CD4-positive, alpha-beta T cell treated with Interleukin-17A for 4 hours (primary cell): ENCODE results near the gene CHSY1.
A peak's percentile ranks its signal among the peaks of the same experiment; 100 is the strongest.
"Not testable (repeated sequence)": the region's sequence is repeated elsewhere in the genome, so short reads cannot be mapped to it uniquely, and the experiment has no call there.

Source experiments
- DNase-seq: peaks from one replicate; pipeline ENCODE4 v3.0.0-alpha.2; 2020; ENCODE audit warnings: mixed read lengths

The CHSY1 gene

DNA sequence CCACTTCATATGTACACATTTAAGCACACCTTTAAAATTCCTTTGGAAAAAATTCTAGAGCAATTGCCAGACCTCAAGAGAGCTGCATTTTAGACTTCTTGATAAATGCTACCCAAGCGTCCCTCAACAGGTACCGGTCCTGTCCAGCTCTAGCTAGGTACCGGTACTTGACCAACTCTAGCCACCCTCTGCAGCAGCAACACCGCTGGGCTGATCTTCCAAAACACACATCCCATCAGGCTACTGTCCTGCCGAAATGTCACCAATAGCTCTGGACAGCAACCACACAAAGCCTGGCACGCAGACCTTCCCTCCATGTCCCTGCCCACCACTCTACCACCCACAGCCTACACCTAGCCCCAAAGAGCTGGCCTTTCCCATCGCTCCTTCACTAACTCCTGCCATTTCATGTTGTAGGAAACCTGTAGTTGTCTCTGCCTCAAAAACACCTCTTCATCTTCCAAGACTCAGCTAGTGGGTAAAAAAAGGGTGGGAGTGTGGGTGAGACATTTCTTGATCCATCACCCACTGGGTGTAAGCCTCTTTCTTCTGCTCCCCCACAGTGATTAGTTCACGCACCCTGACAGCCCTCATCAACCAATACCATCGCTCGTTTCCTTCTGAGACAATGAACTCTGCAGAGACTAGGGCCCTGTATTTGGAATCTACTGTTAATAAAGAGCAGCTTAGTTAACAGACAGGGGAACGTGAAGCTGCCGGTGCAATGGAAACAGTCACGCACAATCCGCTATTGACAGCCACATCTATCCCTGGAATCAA is 6.8 kb downstream of the CHSY1 start:
- DNase-seq = no peak

DNA sequence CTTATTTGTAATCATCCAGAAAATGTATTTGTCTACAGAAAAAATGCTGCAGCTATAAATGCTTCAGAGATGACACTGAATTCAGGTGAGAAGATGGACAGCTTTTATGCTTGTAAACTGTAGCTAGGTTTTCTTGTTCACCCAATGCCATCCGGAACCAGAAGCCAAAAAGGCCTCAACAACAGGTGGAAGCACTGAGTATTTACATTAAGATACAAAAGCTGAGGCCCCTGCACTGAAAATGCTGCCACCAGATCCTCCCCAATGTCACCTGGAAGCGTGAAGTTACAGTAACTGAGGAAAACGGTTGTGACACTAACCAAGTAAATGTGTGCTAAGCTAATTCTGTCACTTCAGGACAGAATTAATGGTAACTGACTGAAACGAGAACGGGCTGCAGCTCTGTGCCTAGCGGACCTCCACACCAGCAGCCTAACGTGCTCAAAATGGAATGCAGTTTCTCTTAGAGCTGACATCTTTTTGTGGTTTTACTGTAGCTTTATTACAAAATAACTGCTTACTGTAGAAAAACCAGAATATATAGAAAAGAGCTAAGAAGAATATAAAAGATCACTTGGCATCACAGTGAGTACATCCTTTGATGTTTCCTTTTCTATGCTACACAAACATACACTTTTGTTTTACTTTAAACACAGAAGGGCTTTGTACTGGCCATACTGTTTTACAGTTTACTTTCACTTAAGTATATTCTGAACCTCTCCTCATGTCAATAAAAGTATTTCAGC is 7.6 kb downstream of the CHSY1 start:
- no peak for DNase-seq

DNA sequence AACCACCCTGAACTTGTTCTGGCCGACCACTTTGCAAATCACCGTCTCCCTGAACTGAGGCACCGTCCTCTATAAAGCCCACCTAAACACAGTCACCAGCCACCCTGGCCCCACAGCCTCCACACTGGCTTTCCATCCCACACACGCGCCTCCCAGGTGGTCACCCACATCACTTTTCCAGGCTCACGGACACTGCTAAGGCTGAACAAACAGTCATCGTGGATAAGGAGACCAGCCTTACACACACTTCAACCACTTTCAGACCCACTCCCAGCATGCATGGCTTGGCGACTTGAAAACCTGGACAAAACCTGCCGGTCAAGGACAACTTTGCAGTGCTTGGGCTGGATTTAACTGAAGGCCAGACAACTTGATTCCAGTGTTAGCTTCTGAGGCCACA is 8.4 kb downstream of the CHSY1 start:
- no peak for DNase-seq

DNA sequence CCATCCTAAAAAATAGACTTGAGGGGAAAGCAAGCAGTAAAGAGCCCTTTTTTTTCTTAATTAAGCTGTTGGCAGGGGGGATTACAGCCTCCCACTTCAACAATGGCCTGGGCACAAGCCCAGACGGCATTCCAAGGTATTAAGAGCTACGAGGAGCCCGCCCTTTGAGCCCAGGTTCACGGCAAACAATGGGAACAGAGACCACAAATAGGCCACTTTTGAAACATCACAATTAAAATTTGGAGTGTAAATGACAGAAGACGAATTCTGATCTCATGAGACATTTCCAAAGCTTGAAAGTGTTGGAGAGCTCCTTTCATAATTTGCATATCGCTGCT is 8.9 kb downstream of the CHSY1 start:
- no peak for DNase-seq

DNA sequence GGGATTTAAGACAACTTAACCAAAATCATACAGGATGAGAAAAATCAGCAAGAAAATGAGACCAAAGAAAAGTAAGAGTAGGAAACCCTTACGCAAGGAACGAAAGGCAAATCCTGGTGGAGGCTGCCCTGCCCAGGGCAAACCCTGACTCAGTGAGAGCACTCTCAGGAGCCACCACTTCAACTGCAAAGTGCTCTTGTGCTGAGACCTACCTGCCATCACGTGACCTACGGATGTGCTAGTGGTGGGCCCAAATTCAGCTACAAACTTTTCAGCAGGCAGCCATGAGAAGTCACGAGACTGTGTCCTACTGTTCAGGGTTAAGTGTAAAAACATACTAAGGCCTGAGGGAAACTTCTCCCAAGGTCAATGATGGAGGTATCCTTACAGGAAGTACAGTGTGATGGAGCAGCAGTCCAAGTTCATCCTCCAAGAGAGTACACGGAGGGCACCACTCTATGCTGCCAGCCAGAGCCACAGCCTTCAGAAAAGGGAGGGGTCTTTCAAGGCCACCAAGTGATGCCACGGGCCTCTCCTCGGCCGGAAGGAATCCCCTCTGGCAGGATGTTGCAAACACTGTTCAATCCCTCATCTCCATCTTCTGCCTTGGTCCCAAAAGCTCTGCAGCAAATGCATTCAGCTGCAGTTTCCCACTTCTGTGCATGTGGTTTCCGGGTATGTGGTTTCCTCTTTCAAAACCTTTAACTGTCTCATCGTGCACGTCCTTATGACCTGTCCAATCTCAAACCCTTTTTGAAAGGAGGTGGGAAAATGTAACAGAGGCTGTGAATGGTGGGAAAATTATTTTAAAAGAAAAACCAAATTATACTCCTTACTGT is 9.5 kb downstream of the CHSY1 start:
- peak; percentile 57 for DNase-seq

DNA sequence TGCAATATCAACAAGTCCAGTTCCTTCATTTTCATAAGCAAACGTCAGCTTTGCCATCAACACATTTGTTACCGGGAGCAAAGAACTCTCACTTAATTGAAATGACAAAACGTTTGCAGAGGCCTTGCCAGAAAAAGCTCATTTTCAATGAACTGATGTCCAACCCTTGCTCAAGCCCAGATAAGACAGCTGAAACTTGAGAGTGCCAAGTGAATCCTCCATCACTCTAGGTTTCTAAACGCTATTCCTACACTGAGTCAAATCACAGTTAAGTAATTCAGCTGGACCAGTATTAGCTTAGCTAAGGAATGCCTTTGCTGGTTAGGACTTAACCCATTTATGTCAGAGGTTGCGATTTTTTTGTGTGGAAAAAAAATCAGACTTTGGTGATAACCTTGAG is 11.5 kb downstream of the CHSY1 start:
- DNase-seq = no peak

DNA sequence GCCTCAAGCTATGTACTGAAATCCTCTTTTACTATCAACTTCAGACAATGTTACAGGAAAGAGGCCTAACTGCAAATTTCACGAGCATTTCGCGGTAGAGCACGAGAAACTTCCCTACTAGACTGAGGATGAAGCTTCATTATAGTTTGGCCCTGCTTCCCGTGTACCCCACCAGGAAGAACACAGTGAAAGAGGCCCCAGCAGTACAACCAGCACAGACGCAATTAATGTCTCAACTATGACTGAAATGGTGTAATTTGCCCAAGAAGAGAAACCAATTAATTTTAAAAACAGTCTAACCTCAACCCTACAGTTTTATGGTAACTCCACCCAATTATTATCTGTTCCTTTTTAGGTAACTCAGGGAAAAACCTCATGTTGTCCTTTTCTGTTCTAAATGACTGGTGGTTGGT is 12.1 kb downstream of the CHSY1 start:
- no peak for DNase-seq

DNA sequence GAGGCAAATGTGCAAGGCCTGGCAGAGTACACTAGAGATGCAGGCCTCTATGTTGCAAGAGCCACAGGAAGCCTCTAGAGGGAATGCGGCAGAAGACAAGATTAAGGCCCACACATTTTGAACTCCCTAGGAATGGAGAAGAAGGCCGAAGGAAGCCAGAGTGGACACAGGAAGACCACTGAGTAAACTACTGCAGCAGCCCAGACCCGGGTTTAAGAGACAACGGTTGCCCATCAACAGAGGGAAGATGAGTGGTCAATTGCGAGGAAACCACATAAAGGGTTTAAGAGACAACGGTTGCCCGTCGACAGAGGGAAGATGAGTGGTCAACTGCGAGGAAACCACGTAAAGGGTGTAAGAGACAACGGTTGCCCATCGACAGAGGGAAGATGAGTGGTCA is 14.6 kb downstream of the CHSY1 start:
- DNase-seq = no peak

DNA sequence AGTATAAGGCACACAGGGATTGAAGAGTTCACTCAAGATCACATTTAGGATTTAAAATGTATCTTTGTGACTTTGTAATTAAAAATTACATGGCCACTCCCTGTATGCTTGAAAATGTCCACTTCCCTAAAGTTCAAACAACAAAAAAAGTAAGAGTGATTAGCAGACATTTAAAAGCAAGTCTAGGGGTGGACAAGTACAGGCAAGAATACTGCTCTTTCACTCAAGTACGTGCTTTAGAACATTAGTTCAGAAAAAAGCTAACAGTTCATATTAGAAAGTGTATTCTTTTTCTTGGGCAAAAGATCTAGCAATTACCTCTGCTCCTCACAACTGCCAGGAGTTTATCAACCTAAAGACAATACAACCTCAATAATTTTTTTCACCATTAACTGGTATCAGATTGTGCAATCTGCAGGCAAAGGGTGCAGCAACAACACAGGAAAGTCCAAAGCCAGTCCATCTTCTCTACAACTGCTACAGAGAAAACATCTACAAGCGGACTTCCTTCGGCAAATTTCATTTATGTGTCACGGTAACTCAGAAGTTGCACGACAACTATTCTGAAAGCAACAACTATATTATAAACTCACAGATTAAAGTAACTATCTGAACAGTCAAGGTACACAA is 18.1 kb downstream of the CHSY1 start:
- DNase-seq = no peak

DNA sequence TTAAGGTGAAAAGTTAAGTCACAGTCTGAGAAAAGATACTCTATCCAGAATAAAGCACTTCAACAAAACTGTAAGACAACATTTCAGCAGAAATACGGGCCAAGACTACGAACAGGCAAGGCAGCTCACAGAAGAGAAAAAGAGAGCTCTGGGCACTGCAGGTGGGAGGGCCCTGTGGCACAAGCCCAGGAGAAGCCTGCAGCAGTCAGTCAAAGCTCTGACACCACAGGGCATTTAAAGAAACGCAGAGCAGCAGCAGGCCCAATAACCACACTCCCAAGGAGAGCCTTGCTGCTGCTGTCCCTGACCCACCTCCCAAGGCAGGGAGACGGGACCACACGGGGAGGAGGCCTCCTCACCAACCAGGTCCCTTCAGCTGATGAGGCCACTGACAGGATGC is 19.2 kb downstream of the CHSY1 start:
- DNase-seq = no peak

DNA sequence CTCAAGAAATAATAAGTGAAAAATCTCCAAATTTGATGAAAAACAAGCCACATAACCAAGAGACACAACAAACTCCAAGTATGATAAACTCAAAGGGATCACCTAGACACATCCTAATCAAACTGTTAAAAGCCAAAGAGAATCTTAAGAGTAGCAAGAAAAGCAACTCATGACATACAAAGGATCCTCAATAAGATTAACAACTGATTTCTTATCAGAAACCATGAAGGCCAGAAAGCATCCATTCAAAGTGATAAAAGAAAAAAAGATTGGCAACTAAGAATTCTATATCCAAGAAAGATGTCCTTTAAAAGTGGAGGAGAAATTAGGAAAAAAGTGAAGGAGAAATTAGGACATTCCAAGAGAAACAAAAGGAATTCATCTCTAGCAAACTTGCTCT is 23.5 kb downstream of the CHSY1 start:
- DNase-seq = no peak

DNA sequence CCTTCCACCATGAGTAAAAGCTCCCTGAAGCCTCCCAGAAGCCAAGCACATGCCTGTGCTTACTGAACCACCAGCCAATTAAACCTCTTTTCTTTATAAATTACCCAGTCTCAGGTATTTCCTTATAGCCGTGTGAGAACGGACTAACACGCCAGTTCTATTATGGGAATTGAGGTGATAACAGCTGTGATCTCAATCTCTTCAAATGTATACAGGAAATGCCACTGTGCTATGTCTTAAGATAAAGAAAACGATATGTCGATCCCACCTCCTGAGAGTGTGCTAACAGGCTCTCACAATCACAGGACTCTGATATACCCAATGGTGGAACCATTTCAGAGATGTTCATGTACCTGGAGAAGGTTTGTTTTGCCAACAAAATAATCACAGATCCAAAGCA is 26.2 kb downstream of the CHSY1 start:
- DNase-seq = no peak

DNA sequence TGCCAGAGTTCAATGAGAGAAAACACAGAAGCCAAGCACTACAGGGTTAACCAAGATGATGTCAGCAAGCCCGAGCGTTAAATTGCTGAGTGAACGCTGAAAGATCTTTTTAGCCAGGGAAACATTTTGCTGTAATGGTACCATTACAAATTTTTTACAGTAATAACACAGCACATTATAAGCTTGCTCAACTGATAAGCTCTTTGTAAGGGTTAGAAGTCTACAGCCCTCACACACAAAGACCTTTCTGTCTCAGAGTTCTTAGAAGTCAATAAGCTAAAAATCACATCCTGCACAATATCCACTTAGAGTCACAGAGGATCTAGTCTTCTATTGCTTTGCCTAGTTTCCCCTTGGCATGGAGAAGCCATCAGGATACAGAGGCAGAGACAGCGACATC is 29.9 kb downstream of the CHSY1 start:
- no peak for DNase-seq

DNA sequence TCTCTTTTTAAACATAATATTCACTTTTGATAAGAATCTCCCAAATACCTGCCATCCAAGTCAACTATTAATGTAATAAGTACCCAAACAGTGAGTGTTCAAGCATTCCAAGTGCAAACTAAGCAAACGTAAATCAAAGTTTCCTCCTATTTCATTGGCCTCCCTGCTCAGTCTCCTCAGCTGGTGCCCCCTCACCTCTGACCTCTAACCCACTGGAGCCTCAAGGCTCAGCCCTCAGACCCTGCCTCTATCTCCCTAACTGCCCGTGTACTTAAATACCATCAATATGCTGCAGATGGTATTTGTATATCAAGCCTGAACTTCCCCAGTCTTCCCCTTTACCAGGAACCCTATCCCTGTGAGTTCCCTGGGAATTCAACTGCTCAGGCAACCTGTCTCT is 31.8 kb downstream of the CHSY1 start:
- no peak for DNase-seq

DNA sequence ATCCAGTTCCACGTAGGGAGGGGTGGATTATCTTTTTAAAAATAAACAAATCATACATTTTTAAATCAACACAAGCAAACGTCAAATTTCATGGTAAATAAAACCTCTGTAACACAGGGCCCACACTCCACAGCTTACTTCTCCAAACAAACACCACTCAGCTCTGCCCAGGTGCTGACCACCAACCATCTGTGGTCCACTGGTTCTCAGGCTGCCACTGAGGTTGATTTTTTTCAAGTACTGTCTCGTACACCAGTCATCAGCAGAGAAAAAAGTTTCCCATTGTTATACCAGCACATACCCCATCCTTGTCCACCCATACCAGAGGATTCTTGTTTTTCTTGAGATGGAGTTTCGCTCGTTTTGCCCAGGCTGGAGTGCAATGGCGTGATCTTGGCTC is 32.4 kb downstream of the CHSY1 start:
- no peak for DNase-seq

DNA sequence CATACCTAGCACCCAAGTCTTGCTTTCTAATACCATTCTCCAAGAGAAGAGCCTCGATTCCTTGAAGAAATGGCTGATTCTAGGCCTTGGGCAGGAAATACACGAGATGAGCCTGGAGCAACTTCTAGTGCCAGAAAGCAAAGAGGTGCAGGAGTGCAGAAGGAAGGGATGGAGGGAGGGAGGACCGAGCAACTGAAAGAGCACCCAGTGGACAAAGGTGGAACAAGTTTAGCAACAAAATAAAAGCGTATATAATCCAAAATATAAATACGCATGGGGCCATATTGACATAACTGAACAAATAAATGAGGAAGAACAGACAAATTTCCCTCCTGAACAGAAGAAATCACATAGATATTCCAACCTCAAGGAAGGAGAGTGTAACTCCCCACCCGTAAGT is 34.4 kb downstream of the CHSY1 start:
- no peak for DNase-seq

DNA sequence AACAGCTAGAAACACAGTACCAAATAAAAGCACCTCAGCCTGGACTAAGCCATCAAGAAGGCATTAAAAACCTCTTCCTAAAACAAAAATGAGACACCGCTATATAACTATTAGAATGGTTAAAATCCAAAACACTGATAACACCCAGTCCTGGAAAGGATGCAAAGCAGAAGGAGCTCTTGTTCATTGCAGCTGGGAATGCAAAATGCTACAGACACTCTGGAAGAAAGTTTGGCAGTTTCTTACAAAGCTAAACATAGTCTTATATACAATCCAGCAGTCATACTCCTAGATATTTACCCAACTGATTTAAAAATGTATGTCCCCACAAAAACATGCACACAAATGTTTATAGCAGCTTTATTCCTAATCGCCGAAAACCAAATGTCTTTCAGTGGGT is 35.7 kb downstream of the CHSY1 start:
- DNase-seq = no peak

DNA sequence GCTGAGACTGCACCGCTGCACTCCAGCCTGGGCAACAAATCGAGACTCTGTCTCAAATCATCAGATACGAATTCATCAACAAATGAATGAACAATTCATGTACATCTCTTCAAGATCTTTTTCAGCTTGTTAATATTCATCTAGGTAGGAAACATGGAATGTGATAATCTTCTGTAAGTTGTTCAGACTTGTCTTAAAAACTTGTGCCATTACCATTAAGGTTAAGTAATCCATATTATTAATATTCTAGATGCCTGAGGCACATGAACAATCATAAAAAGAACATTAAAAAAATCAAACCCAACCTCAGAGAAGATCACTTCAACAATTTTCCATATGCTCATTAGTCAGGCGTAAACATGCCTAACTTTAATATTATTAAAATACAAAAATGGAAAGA is 36.2 kb downstream of the CHSY1 start:
- DNase-seq = no peak

DNA sequence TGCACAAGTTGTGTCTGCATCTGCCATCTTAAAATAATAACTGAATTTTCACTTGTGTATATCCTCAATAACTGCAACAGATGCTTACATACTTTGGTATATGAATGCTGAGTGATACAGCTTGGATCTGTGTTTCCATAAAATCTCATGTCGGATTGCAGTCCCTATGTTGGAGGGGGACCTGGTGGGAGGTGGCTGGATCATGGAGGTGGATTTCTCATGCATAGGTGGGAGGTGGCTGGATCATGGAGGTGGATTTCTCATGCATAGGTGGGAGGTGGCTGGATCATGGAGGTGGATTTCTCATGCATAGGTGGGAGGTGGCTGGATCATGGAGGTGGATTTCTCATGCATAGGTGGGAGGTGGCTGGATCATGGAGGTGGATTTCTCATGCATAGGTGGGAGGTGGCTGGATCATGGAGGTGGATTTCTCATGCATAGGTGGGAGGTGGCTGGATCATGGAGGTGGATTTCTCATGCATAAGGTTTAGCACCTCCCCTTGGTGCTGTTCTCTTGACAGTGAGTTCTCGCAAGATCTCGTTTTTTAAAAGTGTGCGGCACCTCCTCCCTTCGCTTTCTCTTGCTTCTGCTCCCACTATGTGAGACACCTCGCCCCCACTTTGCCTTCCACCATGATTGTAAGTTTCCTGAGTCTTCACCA is 37.3 kb downstream of the CHSY1 start:
- DNase-seq = not testable (repeated sequence)

DNA sequence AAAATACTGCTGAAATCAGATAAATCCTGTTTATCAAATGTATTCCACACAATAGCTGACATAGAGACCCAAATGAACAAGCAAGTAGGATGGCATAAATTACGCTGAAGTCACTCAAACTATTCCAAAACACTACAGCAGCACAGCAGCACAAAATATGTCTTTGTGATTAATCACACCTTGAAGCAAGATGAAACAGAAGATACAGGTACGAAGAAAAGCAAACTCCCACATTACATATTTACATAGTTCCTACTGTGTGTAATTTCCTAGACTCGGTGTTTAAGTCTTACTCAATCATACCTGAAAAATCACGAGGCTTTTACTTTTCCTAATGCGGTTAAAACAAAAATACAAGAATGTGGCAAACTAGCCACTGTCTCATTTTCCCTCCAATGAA is 38.3 kb downstream of the CHSY1 start:
- DNase-seq = no peak

DNA sequence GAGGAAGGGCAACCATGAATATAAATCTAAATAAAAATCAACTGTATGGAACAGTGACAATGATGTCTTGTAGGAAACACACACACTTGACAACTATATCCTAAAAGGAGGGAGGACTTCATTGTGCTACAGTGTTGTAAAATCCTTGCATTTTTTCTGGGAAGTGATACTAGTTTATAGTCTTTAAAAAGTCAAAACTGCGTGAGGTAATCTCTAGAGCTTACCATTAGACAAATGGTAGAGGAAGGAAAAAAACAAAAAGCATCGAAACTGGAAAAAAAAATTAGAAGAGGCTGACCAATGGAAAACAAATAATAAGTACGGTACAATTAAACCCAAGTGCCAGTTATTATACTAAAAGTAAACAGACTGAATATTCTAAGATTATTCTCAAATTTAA is 38.7 kb downstream of the CHSY1 start:
- no peak for DNase-seq

DNA sequence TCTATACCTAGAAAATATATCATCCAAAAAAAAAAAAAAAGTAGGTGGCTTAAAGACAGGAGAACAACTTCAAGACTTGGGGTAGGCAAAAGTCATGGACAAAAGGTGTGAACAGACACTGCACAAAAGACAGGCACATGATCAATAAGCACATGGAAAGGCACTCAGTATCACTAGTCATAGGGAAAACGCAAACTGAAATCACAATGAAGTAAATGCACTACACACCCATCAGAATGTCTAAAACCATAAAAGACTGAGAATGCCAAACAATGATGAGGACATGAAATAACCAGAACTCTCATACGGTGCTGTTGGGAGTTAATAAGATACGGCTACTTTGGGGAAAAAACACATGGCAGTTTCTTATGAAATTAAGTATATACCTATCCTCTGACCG is 40.0 kb downstream of the CHSY1 start:
- DNase-seq = no peak

DNA sequence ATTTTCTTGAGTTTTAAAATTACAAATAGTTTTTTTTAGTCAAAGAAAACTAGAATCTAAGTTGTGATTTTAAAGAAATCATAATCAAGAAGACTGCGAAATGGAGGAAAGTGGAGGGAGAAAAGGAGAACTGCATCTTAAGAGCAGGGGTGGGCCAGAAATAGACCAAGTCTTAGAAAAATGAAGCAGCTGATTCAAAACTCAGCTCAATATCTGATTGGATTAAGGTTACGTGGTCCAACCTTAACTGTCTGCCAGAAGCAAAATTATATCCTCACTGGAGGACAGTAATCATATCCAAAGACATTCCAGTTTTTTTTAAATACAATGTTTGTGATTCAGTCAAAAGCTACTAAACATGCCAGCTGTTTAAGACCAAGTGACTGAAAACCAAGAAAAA is 41.4 kb downstream of the CHSY1 start:
- DNase-seq = no peak
